Osteocyte (in vitro differentiated cells): ENCODE data around the gene PDS5A. TPM values are rescaled to one million over a fixed set of nuclear protein-coding genes. Genes with fewer than 3 reads are reported as not detected.

Experiments
- DNase-seq: peaks from one replicate; pipeline ENCODE4 v3.0.0; 2021; ENCODE audit warnings: mixed read lengths; ENCODE audit not compliant: unreplicated experiment; ENCODE audit errors: extremely low spot score
- H3K27ac Mint-ChIP-seq: one replicate; pipeline ENCODE4 v1.8.0; 2021; ENCODE audit warnings: mild to moderate bottlenecking, mixed read lengths; ENCODE audit not compliant: unreplicated experiment
- H3K27me3 Mint-ChIP-seq: one replicate; pipeline ENCODE4 v1.8.0; 2021; ENCODE audit warnings: mixed read lengths; ENCODE audit not compliant: unreplicated experiment
- H3K36me3 Mint-ChIP-seq: one replicate; pipeline ENCODE4 v1.8.0; 2021; ENCODE audit warnings: mixed read lengths; ENCODE audit not compliant: unreplicated experiment
- H3K4me1 Mint-ChIP-seq: one replicate; pipeline ENCODE4 v1.8.0; 2021; ENCODE audit warnings: mixed read lengths; ENCODE audit not compliant: unreplicated experiment
- H3K4me3 Mint-ChIP-seq: one replicate; pipeline ENCODE4 v1.8.0; 2021; ENCODE audit warnings: mild to moderate bottlenecking, moderate library complexity, mixed read lengths; ENCODE audit not compliant: unreplicated experiment
- H3K9me3 Mint-ChIP-seq: one replicate; pipeline ENCODE4 v1.8.0; 2021; ENCODE audit warnings: mixed read lengths; ENCODE audit not compliant: unreplicated experiment
- total RNA-seq: library from RNA; stranded (reverse); gene quantifications from 2 replicates; pipeline ENCODE4 v1.2.1, GENCODE V29; 2021
- TF ChIP-seq, protein P1 (sequence below): fragments of 200-600 bp; sonication (generic); IDR thresholded peaks from 2 replicates; pipeline ENCODE4 v1.5.0; 2021; ENCODE audit warnings: antibody characterized with exemption, mild to moderate bottlenecking, moderate library complexity

The PDS5A gene
- total RNA-seq, 1 donor from 2014 or later, result 72.8 TPM

DNA sequence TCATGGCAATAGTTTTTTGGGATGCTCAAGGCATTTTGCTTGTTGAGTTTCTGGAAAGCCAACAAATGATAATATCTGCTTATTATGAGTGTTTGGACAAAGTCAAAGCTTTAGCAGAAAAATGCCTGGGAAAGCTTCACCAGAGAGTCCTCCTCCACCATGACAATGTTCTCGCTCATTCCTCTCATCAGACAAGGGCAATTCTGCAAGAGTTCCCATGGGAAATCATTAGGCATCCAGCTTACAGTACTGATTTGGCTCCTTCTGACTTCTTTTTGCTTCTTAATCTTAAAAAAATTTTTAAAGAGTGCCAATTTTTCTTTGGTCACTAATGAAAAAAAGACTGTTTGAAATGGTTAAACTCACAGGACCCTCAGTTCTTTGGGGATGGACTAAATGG, 143.4 kb downstream of the PDS5A start:
- no peaks in the 10 kb centered on the region for H3K27me3 Mint-ChIP-seq
- DNase-seq, result no peak
- peaks cover 56% of the 10 kb centered on the region for H3K36me3 Mint-ChIP-seq

DNA sequence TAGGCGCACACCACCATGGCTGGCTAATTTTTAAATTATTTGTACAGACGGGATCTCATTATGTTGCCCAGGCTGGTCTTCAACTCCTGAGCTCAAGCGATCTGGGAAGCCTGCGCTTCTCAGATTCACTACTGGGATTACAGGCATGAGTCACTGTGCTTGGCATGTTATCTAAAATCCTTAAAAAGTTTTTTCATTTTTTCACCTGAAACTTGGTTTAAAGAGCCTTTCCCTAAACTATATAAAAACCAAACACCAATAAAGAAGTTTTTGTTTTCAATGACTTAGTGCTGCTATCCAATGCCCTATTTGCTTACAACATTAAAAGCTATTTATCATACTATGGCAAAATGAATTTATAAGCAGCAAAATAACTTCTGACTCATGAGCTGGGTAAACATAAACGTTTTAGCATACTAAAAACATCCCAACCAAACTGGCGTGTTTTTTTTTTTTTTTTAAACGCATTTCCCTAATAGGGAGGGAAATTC, 151.9 kb downstream of the PDS5A start:
- no peak overlapping the region for H3K27ac Mint-ChIP-seq
- peaks cover 14% of the 10 kb centered on the region for H3K4me1 Mint-ChIP-seq
- H3K9me3 Mint-ChIP-seq, result no peaks in the 10 kb centered on the region
- H3K36me3 Mint-ChIP-seq, result peaks cover 33% of the 10 kb centered on the region
- DNase-seq, result no peak
- TF ChIP-seq, protein P1, sequence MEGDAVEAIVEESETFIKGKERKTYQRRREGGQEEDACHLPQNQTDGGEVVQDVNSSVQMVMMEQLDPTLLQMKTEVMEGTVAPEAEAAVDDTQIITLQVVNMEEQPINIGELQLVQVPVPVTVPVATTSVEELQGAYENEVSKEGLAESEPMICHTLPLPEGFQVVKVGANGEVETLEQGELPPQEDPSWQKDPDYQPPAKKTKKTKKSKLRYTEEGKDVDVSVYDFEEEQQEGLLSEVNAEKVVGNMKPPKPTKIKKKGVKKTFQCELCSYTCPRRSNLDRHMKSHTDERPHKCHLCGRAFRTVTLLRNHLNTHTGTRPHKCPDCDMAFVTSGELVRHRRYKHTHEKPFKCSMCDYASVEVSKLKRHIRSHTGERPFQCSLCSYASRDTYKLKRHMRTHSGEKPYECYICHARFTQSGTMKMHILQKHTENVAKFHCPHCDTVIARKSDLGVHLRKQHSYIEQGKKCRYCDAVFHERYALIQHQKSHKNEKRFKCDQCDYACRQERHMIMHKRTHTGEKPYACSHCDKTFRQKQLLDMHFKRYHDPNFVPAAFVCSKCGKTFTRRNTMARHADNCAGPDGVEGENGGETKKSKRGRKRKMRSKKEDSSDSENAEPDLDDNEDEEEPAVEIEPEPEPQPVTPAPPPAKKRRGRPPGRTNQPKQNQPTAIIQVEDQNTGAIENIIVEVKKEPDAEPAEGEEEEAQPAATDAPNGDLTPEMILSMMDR, result no peak
- H3K4me3 Mint-ChIP-seq, result no peak overlapping the region
- H3K27me3 Mint-ChIP-seq, result no peaks in the 10 kb centered on the region

More for the DNA sequence above, 143.4 kb downstream of the PDS5A start:
- no peak overlapping the region for H3K27ac Mint-ChIP-seq
- H3K4me3 Mint-ChIP-seq, result no peak overlapping the region
- H3K4me1 Mint-ChIP-seq, result no peaks in the 10 kb centered on the region
- TF ChIP-seq, protein P1, result no peak
- H3K9me3 Mint-ChIP-seq, result no peaks in the 10 kb centered on the region

DNA sequence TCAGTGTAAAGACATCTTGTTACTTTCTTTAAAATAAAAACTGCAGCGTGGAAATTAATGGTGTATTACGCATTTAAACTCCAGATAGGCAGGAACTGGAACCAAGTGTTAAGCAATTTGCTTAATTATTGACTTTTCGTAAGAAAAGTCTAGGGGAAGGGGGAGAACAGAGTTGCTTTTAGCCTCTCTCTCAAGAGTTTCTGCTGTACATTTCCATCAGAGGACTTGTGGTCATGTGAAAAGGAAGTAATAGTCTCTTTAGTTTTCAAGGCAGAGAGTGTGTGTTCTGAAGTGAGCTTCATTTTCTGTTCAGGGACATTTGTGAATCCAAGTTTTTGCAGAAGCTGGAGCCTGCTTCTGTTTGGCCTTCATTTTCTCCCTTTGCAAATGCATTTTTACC, 152.6 kb downstream of the PDS5A start:
- Mint-ChIP-seq H3K9me3 (no peaks in the 10 kb centered on the region), H3K4me3 (no peak overlapping the region), H3K27ac (no peak overlapping the region), H3K4me1 (peaks cover 14% of the 10 kb centered on the region), H3K36me3 (peaks cover 31% of the 10 kb centered on the region), H3K27me3 (no peaks in the 10 kb centered on the region)
- DNase-seq, result no peak
- TF ChIP-seq, protein P1, result no peak

DNA sequence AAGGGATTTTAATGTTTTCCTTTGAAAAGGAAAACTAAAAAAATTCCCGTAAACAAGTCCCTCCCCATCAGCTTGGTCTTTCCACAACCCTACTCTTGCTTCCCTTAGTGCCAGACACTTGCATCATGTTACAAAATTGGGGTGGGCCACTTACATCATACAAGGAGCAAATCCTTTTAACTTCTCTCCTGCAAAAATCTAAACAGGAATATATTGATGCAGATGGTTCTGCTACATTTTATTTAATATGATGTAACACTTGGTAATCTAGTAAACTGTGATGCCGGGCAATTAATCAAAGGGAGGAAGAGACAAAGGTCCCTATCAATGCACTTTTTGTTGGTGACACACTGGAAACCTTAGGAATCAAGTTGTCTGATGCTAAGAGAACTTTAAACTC, 154.5 kb downstream of the PDS5A start:
- peak overlapping the region; percentile 48 for H3K27ac Mint-ChIP-seq
- no peak for DNase-seq
- H3K9me3 Mint-ChIP-seq, result no peaks in the 10 kb centered on the region
- TF ChIP-seq, protein P1, result no peak
- H3K4me1 Mint-ChIP-seq, result peaks cover 14% of the 10 kb centered on the region
- H3K36me3 Mint-ChIP-seq, result peaks cover 21% of the 10 kb centered on the region
- H3K27me3 Mint-ChIP-seq, result no peaks in the 10 kb centered on the region
- H3K4me3 Mint-ChIP-seq, result no peak overlapping the region

DNA sequence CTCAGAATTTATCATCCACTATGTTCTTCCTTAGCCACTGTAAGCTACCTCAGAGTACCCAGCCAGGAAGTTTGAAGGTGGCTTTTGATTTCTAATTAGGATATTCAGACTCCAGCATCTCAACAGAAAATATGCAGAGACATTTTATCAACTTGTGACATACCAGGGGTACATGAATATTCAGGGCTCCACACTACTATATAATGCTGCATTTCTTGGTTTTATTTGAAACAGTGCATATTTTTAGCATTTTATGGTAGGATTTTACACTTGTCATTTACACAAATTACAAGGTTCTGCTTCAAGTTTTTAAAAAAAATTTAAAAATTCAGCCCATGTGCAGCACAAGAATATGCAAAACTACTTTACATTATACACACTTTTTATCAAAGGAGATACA, 155.0 kb downstream of the PDS5A start:
- H3K4me1 Mint-ChIP-seq, result peaks cover 13% of the 10 kb centered on the region
- peak overlapping the region; percentile 3 for H3K27ac Mint-ChIP-seq
- TF ChIP-seq, protein P1, result no peak
- no peak overlapping the region for H3K4me3 Mint-ChIP-seq
- no peak for DNase-seq
- H3K36me3 Mint-ChIP-seq, result peaks cover 18% of the 10 kb centered on the region
- H3K9me3 Mint-ChIP-seq, result no peaks in the 10 kb centered on the region
- H3K27me3 Mint-ChIP-seq, result no peaks in the 10 kb centered on the region
